Panc1 (cell line): Measurements from ENCODE around the gene EDRF1. TPM values are rescaled to one million over a fixed set of nuclear protein-coding genes. Genes with fewer than 3 reads are reported as not detected.

Source experiments
- ATAC-seq: fragments of 200-7000 bp; cut with Tn5 transposase; 2 replicates; pipeline ENCODE4 v1.9.1; 2020; ENCODE audit warnings: mild to moderate bottlenecking, moderate library complexity
- BruUV-seq: library from RNA; stranded (reverse); fragments of 400-500 nt; replicated peaks from 2 replicates; lab custom pipeline; 2021; lab: Mats Ljungman, UMichigan
- CTCF ChIA-PET: fragments of 300-600 bp; sonication (Branson Sonifier 250); formaldehyde crosslinking; loops from one replicate; lab custom pipeline; 2022; ENCODE audit warnings: antibody characterized with exemption; lab: Charles Lee
- POLR2A ChIA-PET: fragments of 300-600 bp; sonication (Branson Sonifier 250); formaldehyde crosslinking; loops from one replicate; lab custom pipeline; 2022; ENCODE audit warnings: antibody characterized with exemption; lab: Charles Lee
- DNase-seq: peaks from one replicate; pipeline ENCODE4 v3.0.0-alpha.2; 2010; ENCODE audit warnings: low read depth, low spot score
- H3K27ac ChIP-seq: 2 replicates; pipeline ENCODE4 v1.5.1; 2011; ENCODE audit warnings: mild to moderate bottlenecking, low read length, inconsistent platforms
- H3K27me3 ChIP-seq: fragments of 200-500 bp; sonication (Bioruptor generic); 2 replicates; pipeline ENCODE4 v1.6.0; 2014; ENCODE audit warnings: low read length, inconsistent platforms; ENCODE audit not compliant: control insufficient read depth, insufficient read depth
- H3K36me3 ChIP-seq: fragments of 200-500 bp; sonication (Bioruptor generic); 2 replicates; pipeline ENCODE4 v1.5.1; 2014; ENCODE audit warnings: inconsistent platforms, mild to moderate bottlenecking, low read length, moderate library complexity; ENCODE audit not compliant: control insufficient read depth, insufficient read depth
- H3K4me1 ChIP-seq: 2 replicates; pipeline ENCODE4 v1.5.1; 2011; ENCODE audit warnings: inconsistent platforms, mild to moderate bottlenecking, low read length, moderate library complexity; ENCODE audit not compliant: control insufficient read depth, insufficient read depth
- H3K4me3 ChIP-seq, 2 experiments: 2 replicates each; pipeline ENCODE4 v1.5.1; 2011 to 2012; ENCODE audit warnings: low read depth in 2 of 2, low read length in 2 of 2, mild to moderate bottlenecking in 2 of 2, inconsistent platforms in 1 of 2, moderate library complexity in 1 of 2
- H3K9me3 ChIP-seq: fragments of 200-500 bp; sonication (Bioruptor generic); 2 replicates; pipeline ENCODE4 v1.5.1; 2014; ENCODE audit warnings: low read depth, mild to moderate bottlenecking, inconsistent platforms, low read length, moderate library complexity; ENCODE audit not compliant: control insufficient read depth, insufficient read depth
- CTCF ChIP-seq: fragments of 450-650 bp; IDR thresholded peaks from 2 replicates; pipeline ENCODE4 v1.5.1; 2017; ENCODE audit warnings: mild to moderate bottlenecking
- POLR2AphosphoS5 ChIP-seq: IDR thresholded peaks from 2 replicates; pipeline ENCODE4 v1.6.1; 2012; ENCODE audit warnings: mild to moderate bottlenecking, low read depth, low read length, moderate library complexity
- REST ChIP-seq, 2 experiments: IDR thresholded peaks; 2 replicates each; pipeline ENCODE4 v1.6.1; 2011 to 2012; ENCODE audit warnings: low read depth in 2 of 2, control low read depth in 1 of 2, low read length in 1 of 2, mild to moderate bottlenecking in 1 of 2, moderate library complexity in 1 of 2; ENCODE audit not compliant: insufficient read depth in 1 of 2
- SIN3A ChIP-seq: IDR thresholded peaks from 2 replicates; pipeline ENCODE4 v1.6.1; 2012; ENCODE audit warnings: low read depth, mild to moderate bottlenecking, low read length, moderate library complexity, borderline replicate concordance; ENCODE audit not compliant: insufficient read depth
- TCF7L2 ChIP-seq: IDR thresholded peaks from 2 replicates; pipeline ENCODE4 v1.6.1; 2011; ENCODE audit warnings: mild to moderate bottlenecking, low read depth, low read length, inconsistent platforms
- in situ Hi-C: cut with HindIII; loops from 2 replicates; pipeline ENCODE4 v1.10.0; 2016; ENCODE audit warnings: low sequenced_read_pairs, low pct_unique_long_range_greater_than_20kb
- intact Hi-C: fragments of 100-400 bp; cut with micrococcal nuclease; formaldehyde crosslinking; loops from one replicate; pipeline ENCODE4 v1.10.0; 2022; ENCODE audit not compliant: unreplicated experiment
- total RNA-seq: library from RNA; stranded (reverse); gene quantifications from one replicate; pipeline ENCODE4 v1.2.1, GENCODE V29; 2021; ENCODE audit not compliant: unreplicated experiment

EDRF1 gene
- total RNA-seq, 1 experiment from 2014 or later, result 36.3 TPM

GRCh38 chr10:125720002-125720382 lies 483 bp downstream of the EDRF1 start:
- in situ Hi-C loops, result no loop called here
- TSS peak; percentile 58 for BruUV-seq
- peaks cover 16% of the 10 kb centered on the region; the same call in 1 of the 2 replicates for H3K4me1 ChIP-seq
- peaks cover 44% of the 10 kb centered on the region for H3K36me3 ChIP-seq
- no peaks in the 10 kb centered on the region for H3K9me3 ChIP-seq
- no peak for DNase-seq
- H3K27me3 ChIP-seq, result no peaks in the 10 kb centered on the region
- POLR2A ChIA-PET, result interaction anchor here (0.7 to 1.0 kb wide), 4 partner anchors 12 to 73 kb away, joined by 3 to 11 read pairs (median 4); no protein-coding TSS in a partner anchor
- ATAC-seq, result no peak
- no peak for TF ChIP-seq TCF7L2
- no peak for TF ChIP-seq POLR2AphosphoS5
- TF ChIP-seq CTCF, result no peak
- no peak for TF ChIP-seq SIN3A
- no peak for TF ChIP-seq REST (IDR thresholded peaks at IDR 0.05; ENCODE audit: insufficient read depth in 1 of 2, low read depth in 2 of 2, low read length in 1 of 2)
- peak overlapping the region; percentile 96 for H3K27ac ChIP-seq
- peak overlapping the region; percentile 98 to 100 for H3K4me3 ChIP-seq
- CTCF ChIA-PET, result no interaction called here
- intact Hi-C loops, result no loop called here

GRCh38 chr10:125721035-125721434 lies 1.5 kb downstream of the EDRF1 start:
- ChIA-PET CTCF (no interaction called here), POLR2A (no interaction called here)
- no peaks in the 10 kb centered on the region for H3K9me3 ChIP-seq
- H3K27me3 ChIP-seq, result no peaks in the 10 kb centered on the region
- ATAC-seq (no peak), DNase-seq (no peak)
- peaks cover 55% of the 10 kb centered on the region for H3K36me3 ChIP-seq
- no peak for TF ChIP-seq REST (IDR thresholded peaks at IDR 0.05; ENCODE audit: insufficient read depth in 1 of 2, low read depth in 2 of 2, low read length in 1 of 2)
- no peak for TF ChIP-seq SIN3A
- no peak for TF ChIP-seq POLR2AphosphoS5
- no peak for TF ChIP-seq CTCF
- intact Hi-C loops, result no loop called here
- peak overlapping the region; percentile 98 to 100; a peak in 3 of 4 replicates for H3K4me3 ChIP-seq
- in situ Hi-C loops, result no loop called here
- BruUV-seq, result no TSS peak
- peaks cover 16% of the 10 kb centered on the region; the same call in 1 of the 2 replicates for H3K4me1 ChIP-seq
- peak overlapping the region; percentile 96 for H3K27ac ChIP-seq
